ENCODE results near the gene EVC. TPM values are rescaled to one million over a fixed set of nuclear protein-coding genes. Genes with fewer than 3 reads are reported as not detected.

Gene EVC
- total and polyA plus RNA-seq, 4 donors = 9.3 to 58.2 (median 25.0) TPM

- peak; percentile 49 for ATAC-seq (ENCODE audit: low FRiP score)
- Histone ChIP-seq H3K27me3 (ENCODE audit: control insufficient read depth in 1 of 2, insufficient read depth in 2 of 2, low read length in 1 of 2) (no peaks in the 10 kb centered on the region), H3K36me3 (ENCODE audit: control insufficient read depth in 1 of 2, insufficient read depth in 2 of 2, low read length in 1 of 2) (peaks cover 0 to 3% of the 10 kb centered on the region in 2 donors), H3K4me1 (ENCODE audit: control insufficient read depth in 1 of 2, insufficient read depth in 2 of 2, low read length in 2 of 2) (peaks cover 2 to 7% of the 10 kb centered on the region in 2 donors), H3K4me3 (ENCODE audit: low read length in 2 of 2) (no peak overlapping the region), H3K9me3 (ENCODE audit: control insufficient read depth, low read length) (no peaks in the 10 kb centered on the region), H3K27ac (ENCODE audit: low read depth in 1 of 2, low read length in 2 of 2) (peak overlapping the region; percentile 54 to 85)
- intact Hi-C loops (cut with DNase I) = no loop called here
- peak; percentile 75 to 85 for DNase-seq
- WGBS, 2 donors = 40 to 49% methylated on average over 30 of the region's 30 CpGs
Observed at GRCh38 chr4:5730993-5731990, 20.3 kb downstream of the EVC start.

- H3K36me3 ChIP-seq (ENCODE audit: control insufficient read depth in 1 of 2, insufficient read depth in 2 of 2, low read length in 1 of 2) = peaks cover under 1 to 3% of the 10 kb centered on the region in 2 donors
Observed at GRCh38 chr4:5732158-5732557, 21.2 kb downstream of the EVC start.

GRCh38 chr4:5734853-5735252, 23.9 kb downstream of the EVC start:
- 24 to 38% methylated on average over 5 of the region's 5 CpGs for WGBS, 2 donors
- Histone ChIP-seq H3K27ac (ENCODE audit: low read depth in 1 of 2, low read length in 2 of 2) (no peak overlapping the region), H3K4me3 (ENCODE audit: low read length in 2 of 2) (no peak overlapping the region), H3K9me3 (ENCODE audit: control insufficient read depth, low read length) (no peaks in the 10 kb centered on the region), H3K36me3 (ENCODE audit: control insufficient read depth in 1 of 2, insufficient read depth in 2 of 2, low read length in 1 of 2) (peaks cover 3% of the 10 kb centered on the region in 2 donors), H3K27me3 (ENCODE audit: control insufficient read depth in 1 of 2, insufficient read depth in 2 of 2, low read length in 1 of 2) (no peaks in the 10 kb centered on the region), H3K4me1 (ENCODE audit: control insufficient read depth in 1 of 2, insufficient read depth in 2 of 2, low read length in 2 of 2) (peaks cover 0 to 2% of the 10 kb centered on the region in 2 donors)
- no peak for DNase-seq
- intact Hi-C loops (cut with DNase I) = no loop called here
- ATAC-seq (ENCODE audit: low FRiP score) = peak; percentile 17

More at GRCh38 chr4:5732158-5732557, 21.2 kb downstream of the EVC start:
- Histone ChIP-seq H3K9me3 (ENCODE audit: control insufficient read depth, low read length) (no peaks in the 10 kb centered on the region), H3K4me1 (ENCODE audit: control insufficient read depth in 1 of 2, insufficient read depth in 2 of 2, low read length in 2 of 2) (peaks cover 2 to 7% of the 10 kb centered on the region in 2 donors), H3K27me3 (ENCODE audit: control insufficient read depth in 1 of 2, insufficient read depth in 2 of 2, low read length in 1 of 2) (no peaks in the 10 kb centered on the region), H3K4me3 (ENCODE audit: low read length in 2 of 2) (no peak overlapping the region), H3K27ac (ENCODE audit: low read depth in 1 of 2, low read length in 2 of 2) (no peak overlapping the region)
- DNase-seq = no peak
- intact Hi-C loops (cut with DNase I) = no loop called here
- ATAC-seq (ENCODE audit: low FRiP score) = no peak
- WGBS, 2 donors = 92% methylated on average over 10 of the region's 10 CpGs

DNA sequence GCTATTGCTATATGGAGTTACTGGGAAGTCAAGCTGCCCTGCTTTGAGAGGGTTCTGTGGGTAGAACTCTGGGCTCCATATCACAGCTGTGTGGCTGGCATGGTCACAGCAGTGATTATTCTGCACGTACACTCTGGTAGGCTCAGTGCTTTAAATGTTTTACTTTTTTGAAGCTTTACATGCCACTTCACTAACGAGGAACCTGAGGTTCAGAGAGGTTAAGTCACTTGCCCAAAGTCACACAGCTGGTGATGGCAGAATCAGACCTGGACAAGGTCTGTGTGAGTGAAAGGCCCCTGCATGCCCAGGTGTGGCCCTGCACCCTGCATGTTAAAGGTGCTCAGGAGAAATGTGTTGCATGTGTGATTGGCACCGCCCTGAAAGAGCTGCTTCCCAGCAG, 24.5 kb downstream of the EVC start:
- ATAC-seq (ENCODE audit: low FRiP score) = no peak
- peaks cover 0 to 2% of the 10 kb centered on the region in 2 donors for H3K4me1 ChIP-seq (ENCODE audit: control insufficient read depth in 1 of 2, insufficient read depth in 2 of 2, low read length in 2 of 2)
- H3K4me3 ChIP-seq (ENCODE audit: low read length in 2 of 2) = no peak overlapping the region
- no peaks in the 10 kb centered on the region for H3K9me3 ChIP-seq (ENCODE audit: control insufficient read depth, low read length)
- H3K36me3 ChIP-seq (ENCODE audit: control insufficient read depth in 1 of 2, insufficient read depth in 2 of 2, low read length in 1 of 2) = peaks cover 3% of the 10 kb centered on the region in 2 donors
- no peaks in the 10 kb centered on the region for H3K27me3 ChIP-seq (ENCODE audit: control insufficient read depth in 1 of 2, insufficient read depth in 2 of 2, low read length in 1 of 2)
- 80 to 83% methylated on average over 3 of the region's 3 CpGs for WGBS, 2 donors
- intact Hi-C loops (cut with DNase I) = no loop called here
- no peak overlapping the region for H3K27ac ChIP-seq (ENCODE audit: low read depth in 1 of 2, low read length in 2 of 2)
- no peak for DNase-seq

- no peaks in the 10 kb centered on the region for H3K9me3 ChIP-seq (ENCODE audit: control insufficient read depth, low read length)
- intact Hi-C loops (cut with DNase I) = no loop called here
- H3K4me3 ChIP-seq (ENCODE audit: low read length in 2 of 2) = no peak overlapping the region
- H3K27me3 ChIP-seq (ENCODE audit: control insufficient read depth in 1 of 2, insufficient read depth in 2 of 2, low read length in 1 of 2) = no peaks in the 10 kb centered on the region
- H3K36me3 ChIP-seq (ENCODE audit: control insufficient read depth in 1 of 2, insufficient read depth in 2 of 2, low read length in 1 of 2) = peaks cover 3 to 7% of the 10 kb centered on the region in 2 donors
- no peaks in the 10 kb centered on the region for H3K4me1 ChIP-seq (ENCODE audit: control insufficient read depth in 1 of 2, insufficient read depth in 2 of 2, low read length in 2 of 2)
- DNase-seq (no peak), ATAC-seq (ENCODE audit: low FRiP score) (no peak)
- H3K27ac ChIP-seq (ENCODE audit: low read depth in 1 of 2, low read length in 2 of 2) = no peak overlapping the region
- WGBS, 2 donors = 96 to 97% methylated on average over 2 of the region's 2 CpGs
Observed at GRCh38 chr4:5738061-5738460, 27.1 kb downstream of the EVC start.

- H3K27ac ChIP-seq (ENCODE audit: low read depth in 1 of 2, low read length in 2 of 2) = no peak overlapping the region
- H3K4me3 ChIP-seq (ENCODE audit: low read length in 2 of 2) = no peak overlapping the region
- 97% methylated on average over 2 of the region's 2 CpGs for WGBS, 2 donors
- H3K36me3 ChIP-seq (ENCODE audit: control insufficient read depth in 1 of 2, insufficient read depth in 2 of 2, low read length in 1 of 2) = peaks cover under 1 to 8% of the 10 kb centered on the region in 2 donors
- H3K4me1 ChIP-seq (ENCODE audit: control insufficient read depth in 1 of 2, insufficient read depth in 2 of 2, low read length in 2 of 2) = no peaks in the 10 kb centered on the region
- DNase-seq (no peak), ATAC-seq (ENCODE audit: low FRiP score) (no peak)
- H3K9me3 ChIP-seq (ENCODE audit: control insufficient read depth, low read length) = no peaks in the 10 kb centered on the region
- intact Hi-C loops (cut with DNase I) = no loop called here
- H3K27me3 ChIP-seq (ENCODE audit: control insufficient read depth in 1 of 2, insufficient read depth in 2 of 2, low read length in 1 of 2) = no peaks in the 10 kb centered on the region
Observed at GRCh38 chr4:5742388-5742787, 31.4 kb downstream of the EVC start.

DNA sequence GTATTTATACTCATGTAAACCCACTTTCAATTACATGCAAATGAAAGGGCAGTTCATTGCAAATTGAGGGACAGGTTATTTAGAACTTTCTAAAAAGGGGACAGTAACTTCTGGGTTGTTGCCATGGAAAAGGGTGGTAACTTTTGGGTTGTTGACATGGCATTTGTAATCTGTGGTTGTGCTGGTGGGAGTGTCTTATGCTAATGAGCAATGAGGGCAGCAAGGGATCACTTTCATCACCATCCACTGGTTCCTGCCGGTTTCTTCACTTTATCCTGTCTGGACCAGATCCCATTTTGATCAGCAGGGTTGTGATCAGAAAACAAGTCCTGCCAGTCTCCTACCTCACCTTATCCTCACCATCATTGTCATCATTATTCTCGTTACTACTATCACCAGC, 32.0 kb downstream of the EVC start:
- intact Hi-C loops (cut with DNase I) = no loop called here
- Histone ChIP-seq H3K36me3 (ENCODE audit: control insufficient read depth in 1 of 2, insufficient read depth in 2 of 2, low read length in 1 of 2) (peaks cover 0 to 8% of the 10 kb centered on the region in 2 donors), H3K4me3 (ENCODE audit: low read length in 2 of 2) (no peak overlapping the region), H3K27me3 (ENCODE audit: control insufficient read depth in 1 of 2, insufficient read depth in 2 of 2, low read length in 1 of 2) (no peaks in the 10 kb centered on the region), H3K27ac (ENCODE audit: low read depth in 1 of 2, low read length in 2 of 2) (no peak overlapping the region), H3K4me1 (ENCODE audit: control insufficient read depth in 1 of 2, insufficient read depth in 2 of 2, low read length in 2 of 2) (no peaks in the 10 kb centered on the region), H3K9me3 (ENCODE audit: control insufficient read depth, low read length) (no peaks in the 10 kb centered on the region)
- WGBS, 2 donors = 92 to 97% methylated on average over 2 of the region's 2 CpGs
- no peak for DNase-seq
- ATAC-seq (ENCODE audit: low FRiP score) = no peak

DNA sequence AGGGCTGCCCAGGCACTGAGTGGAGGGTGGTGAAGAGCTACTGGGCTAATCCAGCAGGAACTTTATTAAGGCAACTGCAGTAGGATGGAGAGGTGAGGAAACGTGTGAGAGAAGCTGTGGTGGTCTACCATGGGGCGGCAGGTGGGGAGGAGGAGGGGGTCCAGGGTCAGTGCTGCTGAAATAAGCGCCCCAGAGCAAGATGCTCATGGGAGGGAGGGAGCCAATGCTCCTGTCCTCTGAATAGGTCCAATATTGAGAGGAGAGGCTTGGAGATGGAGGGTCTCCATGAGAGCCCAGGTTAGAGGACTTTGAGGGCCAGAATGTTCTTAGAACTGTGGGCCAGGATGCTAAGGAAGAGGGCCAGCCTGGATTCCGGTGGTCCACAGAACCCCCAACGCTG, 35.2 kb downstream of the EVC start:
- ATAC-seq (ENCODE audit: low FRiP score) (no peak), DNase-seq (no peak)
- Histone ChIP-seq H3K27ac (ENCODE audit: low read depth in 1 of 2, low read length in 2 of 2) (no peak overlapping the region), H3K27me3 (ENCODE audit: control insufficient read depth in 1 of 2, insufficient read depth in 2 of 2, low read length in 1 of 2) (no peaks in the 10 kb centered on the region), H3K4me1 (ENCODE audit: control insufficient read depth in 1 of 2, insufficient read depth in 2 of 2, low read length in 2 of 2) (no peaks in the 10 kb centered on the region), H3K36me3 (ENCODE audit: control insufficient read depth in 1 of 2, insufficient read depth in 2 of 2, low read length in 1 of 2) (peaks cover 0 to 10% of the 10 kb centered on the region in 2 donors), H3K9me3 (ENCODE audit: control insufficient read depth, low read length) (no peaks in the 10 kb centered on the region), H3K4me3 (ENCODE audit: low read length in 2 of 2) (no peak overlapping the region)
- intact Hi-C loops (cut with DNase I) = loop anchor here in 1 of 2 donors (5.0 kb wide), 1 partner anchor 34 kb away; the partner anchor contains the start of gene EVC
- 96 to 99% methylated on average over 5 of the region's 5 CpGs for WGBS, 2 donors
